GM18498 (cell line): ENCODE data around the gene DZANK1.
A peak's percentile ranks its signal among the peaks of the same experiment; 100 is the strongest.
"Not testable (repeated sequence)": the region's sequence is repeated elsewhere in the genome, so short reads cannot be mapped to it uniquely, and the experiment has no call there.

Experiments
- ATAC-seq: cut with Tn5 transposase; IDR thresholded peaks from one replicate; pipeline ENCODE4 v1.9.1; 2021; ENCODE audit warnings: mild to moderate bottlenecking, moderate library complexity; ENCODE audit not compliant: unreplicated experiment

Gene DZANK1

DNA sequence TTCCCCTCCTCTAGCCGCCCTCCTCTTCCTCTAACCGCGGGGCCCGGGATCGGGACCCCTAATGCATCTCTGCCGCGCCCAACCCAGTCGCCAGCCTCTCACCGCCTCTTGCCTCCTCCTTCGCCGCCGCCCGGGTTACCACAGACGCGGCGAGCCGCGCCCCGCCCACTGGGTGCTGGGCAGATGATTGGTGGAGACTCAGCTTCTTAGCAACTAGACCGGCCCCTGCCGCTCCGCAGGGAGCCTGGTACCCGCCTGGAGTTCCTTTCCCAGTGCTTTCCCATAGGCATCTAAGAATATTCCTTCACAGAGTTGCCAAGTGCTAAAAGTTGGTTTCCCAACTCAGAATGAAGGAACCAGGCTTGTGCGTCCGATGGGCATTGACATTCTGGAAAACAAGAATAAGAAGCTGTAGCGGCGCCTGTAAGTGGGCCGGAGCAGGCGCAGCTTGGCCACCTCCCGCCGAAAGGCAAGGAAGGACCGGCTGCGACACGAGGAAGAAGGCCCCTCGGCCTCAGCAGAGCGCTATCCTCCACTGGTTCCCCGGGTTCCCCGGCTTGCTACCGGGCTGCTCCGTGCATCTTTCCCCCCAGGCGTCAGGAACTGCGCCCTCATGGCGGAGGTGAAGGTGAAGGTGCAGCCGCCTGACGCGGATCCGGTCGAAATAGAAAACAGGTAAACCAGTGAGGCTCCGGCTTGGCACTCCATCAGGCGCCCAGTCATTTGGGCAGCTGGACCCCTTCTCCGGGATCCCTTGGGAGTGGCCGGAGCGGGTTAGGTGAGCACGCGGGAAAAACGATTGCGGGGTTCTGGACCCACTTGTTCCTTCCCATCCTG, at the start of gene DZANK1, which contains the start of gene POLR3F:
Gene DZANK1 (minus strand): TSS at position 137 of the 837 bp plus-strand sequence. CDS start 1,672 bp downstream, outside the sequence.
Gene POLR3F (plus strand): TSS at position 497 of the 837 bp plus-strand sequence. CDS start 117 bp downstream, at position 614.
- ATAC-seq: peak; percentile 99

DNA sequence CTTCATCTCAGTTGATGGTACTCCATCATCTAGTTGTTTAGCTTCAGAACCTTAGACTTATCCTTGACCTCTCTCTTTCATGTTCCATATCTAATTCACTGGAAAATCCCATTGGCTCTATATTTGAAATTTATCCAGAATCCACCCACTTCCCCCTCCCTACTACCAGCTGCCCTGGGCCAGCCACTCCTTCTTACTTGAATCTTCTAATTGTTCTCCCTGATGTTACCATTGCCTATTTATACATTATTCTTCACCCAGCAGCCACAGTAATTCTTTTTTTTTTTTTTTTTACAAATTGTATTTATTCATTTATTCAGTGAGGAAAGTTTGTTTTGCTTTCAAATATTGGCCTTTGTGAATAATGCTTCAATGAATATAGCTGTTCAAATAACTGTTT, 49.1 kb upstream of the DZANK1 start:
- ATAC-seq: no peak

DNA sequence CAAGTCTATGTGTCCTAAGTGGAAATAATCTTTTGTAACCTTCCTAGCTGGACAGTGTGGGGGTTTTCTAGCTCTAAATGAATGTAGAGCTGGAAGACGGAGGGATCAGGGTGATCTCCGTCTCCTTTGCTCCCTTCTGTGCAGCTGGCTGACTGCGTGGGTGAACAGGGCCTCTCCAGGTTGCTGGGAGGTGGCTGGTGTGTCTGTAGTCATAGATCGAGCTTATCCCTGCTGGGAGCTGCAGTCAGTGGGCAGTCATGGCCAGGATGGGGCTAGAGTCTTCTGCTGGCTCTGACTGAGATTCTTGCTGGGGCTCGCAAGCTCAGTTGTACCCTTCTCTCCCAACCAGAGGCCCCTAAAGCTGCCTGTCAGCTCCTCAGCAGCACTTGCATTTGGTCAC, 47.3 kb upstream of the DZANK1 start:
- no peak for ATAC-seq

DNA sequence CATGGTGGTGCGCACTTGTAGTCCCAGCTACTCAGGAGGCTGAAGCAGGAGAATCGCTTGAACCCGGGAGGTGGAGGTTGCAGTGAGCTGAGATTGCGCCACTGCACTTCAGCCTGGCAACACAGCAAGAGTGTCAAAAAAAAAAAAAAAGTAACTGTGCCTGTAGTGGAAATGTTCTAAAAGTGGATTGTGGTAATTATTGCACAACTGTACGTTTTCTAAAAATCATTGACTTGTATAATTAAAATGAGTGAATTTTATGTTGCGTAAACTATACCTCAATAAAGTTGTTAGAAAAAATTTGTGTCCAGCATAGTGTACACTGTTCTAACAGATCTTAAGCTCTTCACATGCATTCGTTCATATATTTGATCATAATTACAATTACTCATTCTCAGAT, 46.4 kb upstream of the DZANK1 start:
- ATAC-seq: no peak

DNA sequence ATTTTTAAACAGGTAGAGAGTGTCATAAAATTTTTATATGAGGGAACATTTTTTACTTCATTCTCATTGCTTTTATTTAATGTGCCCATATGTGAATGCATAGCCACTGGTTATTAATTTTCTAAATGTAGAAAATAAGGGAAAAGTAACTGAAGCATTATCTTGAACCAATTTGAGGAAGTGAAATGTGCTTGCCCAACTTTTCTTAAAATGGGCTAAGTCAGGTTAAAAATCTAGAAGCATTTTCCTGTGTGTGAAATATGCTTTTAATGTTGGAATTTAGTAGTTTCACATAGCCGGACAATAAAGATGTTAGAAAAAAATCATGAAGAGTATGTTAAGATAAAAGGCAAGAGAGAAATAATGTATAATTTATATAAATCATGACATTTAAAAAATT, 44.7 kb upstream of the DZANK1 start:
- no peak for ATAC-seq

DNA sequence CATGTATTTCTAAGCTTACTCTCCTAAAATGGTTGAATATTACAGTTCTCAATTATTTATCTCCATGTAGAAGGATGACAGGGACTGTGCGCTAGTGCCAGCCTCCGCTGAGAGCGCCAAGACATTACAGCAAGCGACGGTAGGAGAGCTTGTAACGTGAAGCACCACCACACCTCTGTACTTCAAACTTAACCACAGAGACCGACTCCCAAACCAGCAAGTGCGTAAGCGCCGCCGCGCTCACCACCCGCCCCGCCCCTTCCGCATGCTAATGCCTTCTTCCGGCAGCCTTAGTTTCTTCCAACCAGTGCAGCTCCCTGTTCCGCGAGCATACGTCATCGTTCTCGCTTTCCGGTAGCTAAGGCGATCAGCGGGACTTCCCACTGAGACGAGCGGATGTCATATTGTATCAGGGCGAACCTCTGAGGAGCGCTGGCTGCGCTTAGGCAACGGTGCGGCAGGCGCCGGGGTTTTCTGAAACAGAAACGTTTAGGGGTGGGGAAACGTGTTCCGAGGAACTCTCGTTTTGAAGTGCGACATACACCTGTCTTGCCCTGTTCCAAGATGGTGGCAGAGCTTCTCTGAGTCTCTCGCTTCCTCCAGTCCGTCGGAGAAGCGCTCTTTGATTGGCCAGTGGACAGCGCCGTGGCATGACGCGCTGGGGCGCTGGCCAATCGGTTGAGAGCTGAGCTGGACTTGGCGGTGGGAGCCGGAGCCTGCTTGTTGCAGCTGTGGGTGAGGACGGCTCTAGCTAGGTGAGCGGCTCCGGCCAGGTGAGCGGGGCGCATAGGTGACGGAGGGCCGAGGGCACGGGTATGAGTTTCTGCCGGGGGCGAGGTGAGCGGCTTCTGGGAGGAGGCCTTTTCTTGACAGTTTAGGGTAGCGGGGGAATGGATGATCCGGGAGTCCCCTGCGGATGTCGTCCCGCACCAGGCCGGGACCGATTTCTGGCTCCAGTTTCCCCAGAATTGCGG, 40.7 kb upstream of the DZANK1 start, which contains the start of gene SEC23B:
Gene SEC23B (plus strand): TSS at position 723 of the 974 bp plus-strand sequence. CDS start 2,896 bp downstream, outside the sequence.
- ATAC-seq: peak; percentile 97

DNA sequence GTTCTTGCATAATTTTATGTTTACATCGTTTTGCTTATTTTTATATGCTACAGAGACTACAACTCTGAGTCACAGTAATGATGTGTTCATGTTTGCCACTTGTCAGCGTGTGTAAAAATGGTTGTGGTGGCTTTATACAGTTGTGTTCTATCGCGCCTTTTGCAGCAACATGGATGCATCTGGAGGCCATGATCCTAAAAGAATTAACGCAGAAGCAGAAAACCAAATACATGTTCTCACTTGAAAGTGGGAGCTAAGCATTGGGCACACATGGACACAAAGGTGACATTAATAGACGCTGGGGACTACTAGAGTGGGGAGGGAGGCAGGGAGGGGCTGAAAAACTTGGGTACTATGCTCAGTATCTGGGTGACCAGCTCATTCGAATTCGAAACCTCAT, 39.9 kb upstream of the DZANK1 start:
- no peak for ATAC-seq

DNA sequence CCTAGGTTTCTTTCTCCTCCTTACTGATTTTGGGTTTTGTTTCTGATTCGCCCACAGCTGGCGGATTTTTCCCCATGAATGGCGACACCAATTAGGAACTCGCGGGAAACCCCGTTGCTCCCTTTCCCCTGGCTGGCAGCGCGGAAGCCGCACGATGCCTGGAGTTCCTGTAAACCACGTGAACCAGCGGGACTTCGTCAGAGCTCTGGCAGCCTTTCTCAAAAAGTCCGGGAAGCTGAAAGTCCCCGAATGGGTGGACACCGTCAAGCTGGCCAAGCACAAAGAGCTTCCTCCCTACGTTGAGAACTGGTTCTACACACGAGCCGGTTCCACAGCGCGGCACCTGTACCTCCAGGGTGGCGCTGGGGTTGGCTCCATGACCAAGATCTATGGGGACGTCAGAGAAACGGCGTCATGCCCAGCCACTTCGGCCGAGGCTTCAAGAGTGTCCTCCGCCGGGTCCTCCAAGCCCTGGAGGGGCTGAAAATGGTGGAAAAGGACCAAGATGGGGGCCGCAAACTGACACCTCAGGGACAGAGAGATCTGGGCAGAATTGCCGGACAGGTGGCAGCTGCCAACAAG, 37.7 kb upstream of the DZANK1 start:
- no peak for ATAC-seq

DNA sequence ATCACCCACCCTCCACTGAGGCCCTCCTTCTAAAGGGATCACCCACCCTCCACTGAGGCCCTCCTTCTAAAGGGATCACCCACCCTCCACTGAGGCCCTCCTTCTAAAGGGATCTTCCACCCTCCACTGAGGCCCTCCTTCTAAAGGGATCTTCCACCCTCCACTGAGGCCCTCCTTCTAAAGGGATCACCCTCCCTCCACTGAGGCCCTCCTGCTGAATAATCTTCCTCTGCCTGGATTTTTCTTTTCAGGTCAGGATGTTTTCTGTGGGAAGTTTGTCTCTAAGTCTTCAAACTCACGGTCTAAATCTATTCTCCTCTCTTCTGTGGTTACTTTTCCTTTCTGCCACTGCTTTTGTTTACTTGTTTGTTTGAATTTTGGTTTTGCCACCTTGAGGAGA, 34.8 kb upstream of the DZANK1 start:
- not testable (repeated sequence) for ATAC-seq

DNA sequence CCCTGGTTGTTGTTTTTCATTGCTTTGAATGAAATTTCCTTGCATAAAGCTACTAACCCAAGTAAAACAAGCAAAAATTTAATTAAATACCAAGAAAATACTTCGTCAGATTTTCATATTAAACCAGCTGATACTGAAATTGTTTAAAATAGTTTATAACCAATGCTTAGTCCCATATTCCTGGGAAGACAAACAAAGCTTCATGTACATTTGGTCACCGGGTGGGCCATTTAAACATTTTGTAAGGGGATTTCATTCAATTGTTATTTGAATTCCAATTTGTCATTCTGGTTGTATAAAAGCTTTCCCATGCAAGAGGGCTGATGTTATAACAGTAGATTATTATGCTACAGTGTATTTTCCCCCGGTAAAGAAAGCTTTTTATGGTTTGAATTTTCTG, 30.8 kb upstream of the DZANK1 start:
- ATAC-seq: no peak

DNA sequence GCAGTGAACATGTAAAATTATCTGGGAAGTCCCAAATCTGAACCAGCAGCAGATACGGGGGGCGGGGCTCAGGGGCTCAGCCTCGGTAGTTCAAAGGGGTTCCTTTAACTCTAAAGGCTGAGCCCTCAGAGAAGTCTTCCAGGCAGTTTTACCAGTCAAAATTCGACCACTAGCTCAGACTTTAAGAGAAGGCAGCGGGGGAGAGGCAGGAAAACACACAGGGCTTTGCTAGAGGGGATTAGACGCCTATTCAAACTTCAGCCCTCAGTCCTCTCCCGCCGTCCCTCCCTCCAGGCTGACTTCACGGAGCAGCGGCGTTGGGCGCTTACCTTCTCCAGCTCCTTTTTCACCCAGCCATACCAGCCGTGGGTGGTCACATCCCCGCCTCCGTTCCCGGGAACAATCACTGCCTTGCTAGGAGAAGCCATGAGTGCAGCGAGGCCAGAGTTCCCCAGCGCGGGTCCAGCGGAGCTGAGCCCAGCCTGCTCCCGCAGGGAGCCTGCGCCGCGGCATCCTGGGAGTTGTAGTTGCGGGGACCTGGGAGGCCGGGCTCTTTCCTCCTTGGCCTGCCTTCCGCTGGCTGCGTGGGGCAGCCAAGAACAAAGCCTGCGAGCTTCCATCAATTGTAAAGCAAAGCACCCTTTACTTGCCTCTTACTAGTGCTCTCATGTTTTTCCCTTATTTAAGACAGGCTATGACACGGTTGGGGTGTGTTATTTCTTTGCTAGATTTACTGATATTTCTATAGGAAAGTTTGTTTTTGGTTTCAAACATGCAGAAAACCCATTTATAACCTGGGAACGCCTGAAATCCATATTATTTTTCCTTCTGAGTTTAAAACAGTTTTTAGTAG, 30.1 kb upstream of the DZANK1 start, which contains the start of gene RBBP9:
Gene RBBP9 (minus strand): TSS at position 486 of the 853 bp plus-strand sequence. CDS start 58 bp downstream, at position 428.
- ATAC-seq: peak; percentile 99

DNA sequence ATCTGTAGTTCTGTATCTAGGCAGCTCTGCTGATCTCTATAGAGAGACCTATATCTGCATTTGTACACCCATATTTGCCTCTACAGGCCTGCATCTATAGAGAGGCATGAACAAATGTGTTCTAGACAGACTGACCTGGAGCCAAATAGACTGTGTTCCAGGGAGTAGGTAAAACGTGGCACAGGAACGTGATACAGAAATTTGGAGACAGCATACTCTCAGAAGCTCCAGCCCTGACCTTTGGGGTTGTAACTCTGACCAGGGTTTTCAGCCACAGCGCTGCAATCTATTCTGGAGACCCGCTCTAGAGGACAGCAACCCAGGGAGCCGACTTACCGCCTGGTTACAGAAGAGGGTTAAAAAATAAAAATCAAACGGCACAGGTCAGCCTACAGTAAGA, 29.2 kb upstream of the DZANK1 start:
- ATAC-seq: no peak

DNA sequence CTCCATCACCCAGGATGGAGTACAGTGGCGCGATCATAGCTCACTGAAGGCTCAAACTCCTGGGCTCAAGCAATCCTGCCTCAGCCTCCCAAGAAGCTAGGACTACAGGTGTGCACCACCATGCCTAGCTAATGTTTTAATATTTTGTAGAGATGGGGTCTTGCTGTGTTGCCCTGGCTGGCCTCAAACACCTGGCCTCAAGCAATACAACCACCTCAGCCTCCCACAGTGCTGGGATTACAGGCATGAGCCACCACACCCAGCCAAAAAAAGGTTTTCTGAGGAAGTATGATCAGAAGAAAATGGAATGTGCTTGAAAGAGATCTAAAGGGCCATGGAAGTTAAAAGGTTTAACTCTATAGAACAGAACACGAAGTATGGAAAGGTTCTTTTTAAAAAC, 21.5 kb upstream of the DZANK1 start:
- ATAC-seq: no peak

DNA sequence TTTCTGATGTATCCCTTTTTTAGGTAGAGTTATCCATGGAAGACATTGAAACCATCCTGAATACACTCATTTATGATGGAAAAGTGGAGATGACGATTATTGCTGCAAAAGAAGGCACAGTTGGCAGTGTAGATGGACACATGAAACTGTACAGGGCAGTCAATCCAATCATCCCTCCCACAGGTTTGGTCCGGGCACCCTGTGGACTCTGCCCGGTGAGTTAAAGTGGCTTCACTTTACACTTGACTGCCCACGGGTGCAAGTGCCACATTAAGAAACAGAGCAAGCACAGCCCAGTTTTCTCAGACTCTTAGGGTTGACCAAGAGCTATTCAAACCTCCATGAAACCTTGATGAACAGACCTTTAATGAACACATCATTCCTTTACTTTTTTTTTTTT, 14.8 kb upstream of the DZANK1 start:
- ATAC-seq: no peak

DNA sequence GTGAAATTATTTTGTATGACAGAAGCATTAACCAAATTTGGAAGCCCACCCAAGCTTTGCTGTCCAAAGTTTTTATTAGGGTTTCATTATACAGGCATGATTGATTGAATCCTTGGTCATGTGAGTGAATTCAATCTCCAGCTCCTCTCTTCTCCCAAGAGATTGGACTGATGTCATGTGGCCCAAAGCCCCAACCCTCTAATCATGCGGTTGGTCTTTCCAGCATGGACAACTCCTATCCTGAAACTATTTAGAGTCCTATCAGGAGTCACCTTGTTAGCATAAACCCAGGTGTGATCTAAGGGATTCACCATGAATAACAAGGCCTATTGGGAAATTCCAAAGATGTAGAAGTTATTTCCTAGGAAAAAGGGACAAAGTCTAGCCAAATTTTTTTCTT, 11.0 kb upstream of the DZANK1 start:
- no peak for ATAC-seq

DNA sequence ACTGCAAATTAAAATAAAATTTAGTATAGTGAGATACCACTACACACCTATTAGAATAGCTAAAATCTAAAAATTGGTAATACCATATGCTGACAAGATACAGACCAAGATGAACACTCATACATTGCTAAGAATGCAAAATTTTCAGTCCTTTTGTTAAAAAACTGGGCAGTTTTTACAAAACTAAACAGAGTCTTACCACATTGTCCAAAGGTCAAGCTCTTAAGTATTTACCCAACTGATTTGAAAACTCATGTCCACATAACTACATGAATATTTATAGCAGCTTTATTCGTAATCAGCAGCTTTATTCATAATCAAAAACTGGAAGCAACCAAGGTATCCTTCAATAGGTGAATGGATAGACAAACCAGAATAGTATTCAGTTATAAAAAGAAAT, 10.4 kb upstream of the DZANK1 start:
- ATAC-seq: no peak

DNA sequence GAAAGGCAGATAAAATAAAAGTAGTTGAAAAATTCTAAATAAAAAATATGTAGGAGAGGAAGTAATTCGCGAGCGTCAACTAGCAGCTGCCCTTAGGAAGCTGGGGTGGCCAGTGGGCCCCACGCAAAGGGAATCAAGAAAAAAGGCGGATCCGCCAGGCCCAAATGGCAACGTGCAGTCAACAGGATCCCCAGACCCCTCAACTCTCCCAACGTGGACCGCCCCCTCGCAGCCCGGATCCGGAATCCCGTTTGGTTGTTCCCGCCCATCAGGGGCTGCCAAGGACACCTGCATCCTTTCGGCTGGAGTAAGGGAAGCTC, 296 bp downstream of the DZANK1 start:
- ATAC-seq: peak; percentile 33

DNA sequence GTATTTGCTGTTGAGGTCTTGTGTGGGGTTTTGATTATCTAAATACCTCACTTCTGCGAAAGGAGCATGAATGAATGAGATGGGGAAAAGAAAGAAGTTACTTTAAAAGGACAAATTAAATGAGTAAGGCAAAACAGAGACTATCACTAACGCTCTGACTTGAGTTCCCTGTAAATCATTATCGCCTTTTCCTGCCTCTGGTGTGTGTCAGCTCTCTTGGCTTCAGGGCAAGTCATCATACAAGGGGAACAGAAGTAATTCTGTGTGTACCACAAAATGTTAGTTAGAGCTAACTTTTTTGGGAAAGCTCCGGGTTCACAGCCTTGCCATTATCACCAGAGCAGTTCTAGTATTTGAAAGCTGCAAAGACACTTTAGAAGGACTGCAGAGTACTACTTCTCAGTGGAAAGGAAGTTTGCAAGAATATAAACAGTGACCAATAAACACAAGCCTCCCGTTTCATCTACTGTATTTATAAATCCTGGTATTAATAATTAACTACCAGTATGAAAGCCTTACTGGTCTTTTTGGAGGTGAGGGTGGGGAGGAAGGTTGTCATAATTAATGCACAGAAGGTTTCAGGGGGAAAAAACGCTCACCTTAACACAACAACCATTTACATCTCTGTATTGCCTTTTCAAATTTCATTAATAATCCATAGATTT, 1.2 kb downstream of the DZANK1 start:
- no peak for ATAC-seq

DNA sequence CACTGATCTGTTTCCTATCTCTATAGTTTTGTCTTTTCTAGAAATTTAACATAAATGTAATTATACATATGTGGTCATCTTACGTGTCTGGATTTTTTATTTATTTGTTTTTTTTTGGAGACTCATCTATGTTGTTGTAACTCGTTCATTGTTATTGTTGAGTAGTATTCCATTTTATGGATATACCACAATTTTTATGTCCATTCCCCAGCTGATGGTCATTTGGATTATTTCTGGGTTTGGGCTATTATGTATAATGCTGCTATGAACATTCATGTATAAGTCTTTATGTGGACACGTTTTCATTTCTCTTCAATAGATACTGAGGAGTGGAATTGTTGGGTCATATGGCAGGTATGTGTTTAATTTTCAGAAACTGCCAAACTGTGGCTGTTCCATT, 10.2 kb downstream of the DZANK1 start:
- no peak for ATAC-seq

DNA sequence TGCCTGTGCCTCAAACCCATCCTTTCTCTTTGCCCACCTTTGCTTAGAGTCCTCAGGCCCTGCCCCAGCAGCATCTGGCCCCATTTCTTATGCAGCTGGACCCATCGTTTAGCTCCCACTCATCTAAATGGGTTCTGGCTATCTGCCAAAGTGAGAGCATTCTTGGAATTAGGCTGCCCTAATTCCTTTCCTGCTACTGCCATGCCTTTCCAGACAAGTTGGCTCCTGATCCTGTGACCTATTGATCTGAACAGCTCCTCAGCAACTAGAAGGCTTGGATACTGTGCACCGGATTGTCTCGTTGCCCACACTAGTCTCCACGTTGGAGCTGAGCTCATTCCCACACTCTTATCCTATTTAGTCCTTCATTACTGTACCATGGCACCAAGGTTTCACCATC, 22.9 kb downstream of the DZANK1 start:
- ATAC-seq: no peak
